GM12891 (cell line): ENCODE measurements around the gene TMEM139.

Source experiments
- PAX5 ChIP-seq: IDR thresholded peaks from 2 replicates; pipeline ENCODE4 v1.6.1; 2011; ENCODE audit warnings: low read length, moderate library complexity, mild to moderate bottlenecking; ENCODE audit not compliant: insufficient read depth, severe bottlenecking
- POLR2A ChIP-seq: IDR thresholded peaks from 2 replicates; pipeline ENCODE4 v1.6.1; 2011; ENCODE audit warnings: low read depth, low read length, control low read depth
- POLR2AphosphoS5 ChIP-seq: IDR thresholded peaks from 2 replicates; pipeline ENCODE4 v1.6.1; 2011; ENCODE audit warnings: low read depth, low read length, control low read depth

GRCh38 chr7:143256932-143257331 lies 27.8 kb upstream of the TMEM139 start:
- TF ChIP-seq POLR2A (no peak), POLR2AphosphoS5 (no peak), PAX5 (peak; percentile 75)
